Ovary (tissue), 9 donors: ENCODE data around the gene INVS. TPM values are rescaled to one million over a fixed set of nuclear protein-coding genes. Genes with fewer than 3 reads are reported as not detected.
A peak's percentile ranks its signal among the peaks of the same experiment; 100 is the strongest.

Source experiments
- DNase-seq, 5 donors: peaks; one replicate each; pipeline ENCODE4 v3.0.0-alpha.2; 2019 to 2020
- H3K27ac ChIP-seq, 2 donors: fragments of 200-600 bp; one replicate each; pipeline versions ENCODE4 v1.5.1 to v1.8.0; 2019 to 2022
- H3K27me3 ChIP-seq: fragments of 200-600 bp; one replicate; pipeline ENCODE4 v1.8.0; 2022
- H3K36me3 ChIP-seq: fragments of 200-600 bp; sonication (generic); one replicate; pipeline ENCODE4 v1.5.1; 2019
- H3K4me1 ChIP-seq: one replicate; pipeline ENCODE4 v1.8.1; 2013; ENCODE audit warnings: mild to moderate bottlenecking, moderate library complexity; ENCODE audit not compliant: insufficient read depth
- H3K4me3 ChIP-seq: fragments of 200-600 bp; sonication (generic); one replicate; pipeline ENCODE4 v1.5.1; 2017
- H3K9me3 ChIP-seq, 2 donors: fragments of 200-600 bp in 1 of 2; sonication (generic) in 1 of 2; one replicate each; pipeline versions ENCODE4 v1.5.1 to v1.8.1; 2013 to 2019; ENCODE audit warnings: mild to moderate bottlenecking in 1 of 2, moderate library complexity in 1 of 2
- EP300 ChIP-seq: sonication (generic); formaldehyde crosslinking; IDR thresholded peaks from one replicate; pipeline ENCODE4 v1.6.1; 2017; ENCODE audit warnings: antibody characterized with exemption
- POLR2A ChIP-seq: fragments of 450-650 bp; IDR thresholded peaks from one replicate; pipeline ENCODE4 v1.6.1; 2017; ENCODE audit warnings: antibody characterized with exemption, mild to moderate bottlenecking, moderate library complexity
- WGBS, 3 donors: extraction: QIAGEN DNeasy Blood & Tissue Kit in 1 of 3; methylation state at CpG; one replicate each; pipeline versions ENCODE4 v1.1.5 to v1.1.7; 2013 to 2017; 5-methylcytosine and 5-hydroxymethylcytosine counted together
- intact Hi-C, 4 donors: fragments of 100-400 bp; cut with DNase I; formaldehyde crosslinking; loops; one replicate each; pipeline versions ENCODE4 v1.11.0 to v1.15.1; 2022 to 2023
- polyA plus RNA-seq, 2 donors: library from polyadenylated mRNA; stranded (reverse); fragments of 200-250 nt in 1 of 2; fragments of 350-450 nt in 1 of 2; fragmentation: Illumina TruSeq in 1 of 2; extraction: RNeasy Lipid Tissue Mini Kit (QIAGEN cat#74804) in 1 of 2; gene quantifications; one replicate each; pipeline ENCODE4 v1.2.3, GENCODE V29; 2013 to 2014
- total RNA-seq, 7 donors: library from RNA; depleted of rRNA in 2 of 7; stranded (reverse); fragments of >200 nt in 2 of 7; fragmentation: NEBNext Ultra II Directional in 3 of 7; extraction: Animal tissue kit (Norgen Biotek cat#: 25700) in 3 of 7; gene quantifications; one replicate each; pipeline versions ENCODE4 v1.1.0 to v1.2.4, GENCODE V29; 2016 to 2023
- TF ChIP-seq, protein P1 (sequence below), 3 donors: fragments of 450-650 bp in 2 of 3; fragments of 200-600 bp in 1 of 3; IDR thresholded peaks; one replicate each; pipeline versions ENCODE4 v1.5.1 to v1.8.0; 2016 to 2022; ENCODE audit warnings: antibody characterized with exemption in 3 of 3, mild to moderate bottlenecking in 1 of 3
- donor health status: DM: no; HTN: no; CAD: no; lungs with moderate emphysema.
- donor health status: DM: no; HTN: no; CAD: no.
- donor health status: Bipolar disorder and iron deficiency.
- donor health status: DM: yes; HTN: yes; CAD: no.
- donor health status: DM: no; HTN: no; CAD: no.
- donor health status: DM: yes; HTN: yes; CAD: no.

Gene INVS
- total and polyA plus RNA-seq, 9 donors, result 7.7 to 28.4 (median 22.9) TPM

DNA sequence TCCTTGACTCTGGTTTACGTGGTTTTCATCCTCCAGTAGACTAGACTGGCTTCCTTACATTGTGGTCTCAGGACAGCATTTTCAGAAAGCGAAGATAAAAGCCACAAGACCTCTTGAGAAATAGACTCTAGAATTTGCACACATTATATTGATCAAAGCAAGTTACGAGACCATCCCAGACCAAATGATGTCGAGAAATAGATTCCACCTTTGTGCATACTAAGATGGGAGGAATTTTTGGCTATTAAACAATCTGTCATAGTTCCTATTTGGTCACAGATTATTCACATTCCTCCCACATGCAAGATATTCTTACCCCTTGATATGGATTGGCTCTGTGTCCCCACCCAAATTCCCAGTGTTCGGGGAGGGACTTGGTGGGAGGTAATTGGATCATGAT, 188.1 kb downstream of the INVS start:
- TF ChIP-seq, protein P1, sequence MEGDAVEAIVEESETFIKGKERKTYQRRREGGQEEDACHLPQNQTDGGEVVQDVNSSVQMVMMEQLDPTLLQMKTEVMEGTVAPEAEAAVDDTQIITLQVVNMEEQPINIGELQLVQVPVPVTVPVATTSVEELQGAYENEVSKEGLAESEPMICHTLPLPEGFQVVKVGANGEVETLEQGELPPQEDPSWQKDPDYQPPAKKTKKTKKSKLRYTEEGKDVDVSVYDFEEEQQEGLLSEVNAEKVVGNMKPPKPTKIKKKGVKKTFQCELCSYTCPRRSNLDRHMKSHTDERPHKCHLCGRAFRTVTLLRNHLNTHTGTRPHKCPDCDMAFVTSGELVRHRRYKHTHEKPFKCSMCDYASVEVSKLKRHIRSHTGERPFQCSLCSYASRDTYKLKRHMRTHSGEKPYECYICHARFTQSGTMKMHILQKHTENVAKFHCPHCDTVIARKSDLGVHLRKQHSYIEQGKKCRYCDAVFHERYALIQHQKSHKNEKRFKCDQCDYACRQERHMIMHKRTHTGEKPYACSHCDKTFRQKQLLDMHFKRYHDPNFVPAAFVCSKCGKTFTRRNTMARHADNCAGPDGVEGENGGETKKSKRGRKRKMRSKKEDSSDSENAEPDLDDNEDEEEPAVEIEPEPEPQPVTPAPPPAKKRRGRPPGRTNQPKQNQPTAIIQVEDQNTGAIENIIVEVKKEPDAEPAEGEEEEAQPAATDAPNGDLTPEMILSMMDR (IDR thresholded peaks at IDR 0.05), result no peak
- TF ChIP-seq POLR2A, result no peak
- TF ChIP-seq EP300, result no peak
- Histone ChIP-seq H3K4me3 (no peak overlapping the region), H3K9me3 (peaks cover 0 to 9% of the 10 kb centered on the region in 2 donors), H3K27me3 (no peaks in the 10 kb centered on the region), H3K27ac (no peak overlapping the region), H3K4me1 (no peaks in the 10 kb centered on the region), H3K36me3 (peaks cover 3% of the 10 kb centered on the region)
- DNase-seq, result no peak
- intact Hi-C loops, result no loop called here
- 95 to 98% (median 97%) methylated on average over 5 of the region's 5 CpGs for WGBS, 3 donors

DNA sequence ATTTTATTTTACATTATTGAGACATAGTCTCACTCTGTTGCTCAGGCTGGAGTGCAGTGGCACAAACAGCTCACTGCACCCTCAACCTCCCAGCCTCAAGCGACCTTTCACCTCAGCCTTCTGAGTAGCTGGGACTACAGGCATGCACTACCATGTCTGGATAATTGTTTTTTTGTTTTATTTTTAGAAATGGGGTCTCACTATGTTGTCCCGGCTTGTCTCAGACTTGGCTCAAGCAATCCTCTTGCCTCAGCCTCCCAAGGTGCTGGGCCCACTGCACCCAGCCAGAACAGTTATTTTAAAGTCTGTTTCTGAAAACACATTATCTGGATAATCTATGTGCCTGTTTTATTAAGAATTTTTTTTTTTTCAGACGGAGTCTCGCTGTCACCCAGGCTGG, 191.7 kb downstream of the INVS start:
- WGBS, 3 donors, result 96 to 98% (median 97%) methylated on average over 4 of the region's 4 CpGs
- H3K36me3 ChIP-seq, result peaks cover 3% of the 10 kb centered on the region
- no peaks in the 10 kb centered on the region for H3K27me3 ChIP-seq
- TF ChIP-seq EP300 (no peak), POLR2A (no peak)
- TF ChIP-seq, protein P1 (IDR thresholded peaks at IDR 0.05), result no peak
- no peak for DNase-seq
- H3K4me3 ChIP-seq, result no peak overlapping the region
- H3K9me3 ChIP-seq, result peaks cover 0 to 9% of the 10 kb centered on the region in 2 donors
- H3K27ac ChIP-seq, result no peak overlapping the region
- intact Hi-C loops, result no loop called here
- no peaks in the 10 kb centered on the region for H3K4me1 ChIP-seq

DNA sequence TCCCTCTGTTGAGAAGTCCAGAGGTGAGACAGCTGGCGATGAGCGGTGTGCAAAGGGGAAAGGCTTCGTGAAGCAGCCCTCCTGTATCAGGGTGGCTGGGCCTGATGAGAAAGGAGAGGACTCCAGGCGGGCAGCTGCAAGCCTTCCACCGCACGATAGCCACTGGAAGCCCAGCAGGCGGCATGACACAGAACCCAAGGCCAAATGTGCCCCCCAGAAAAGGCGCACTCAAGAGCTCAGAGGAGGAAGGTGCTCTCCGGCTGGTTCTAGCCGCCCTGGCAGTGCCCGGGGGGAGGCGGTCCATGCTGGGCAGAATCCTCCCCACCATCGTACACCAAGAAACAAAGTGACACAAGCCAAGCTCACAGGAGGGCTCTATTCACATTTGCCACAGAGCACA, 193.4 kb downstream of the INVS start:
- no peak overlapping the region for H3K27ac ChIP-seq
- intact Hi-C loops, result no loop called here
- WGBS, 3 donors, result 94 to 96% (median 95%) methylated on average over 13 of the region's 13 CpGs
- TF ChIP-seq, protein P1 (IDR thresholded peaks at IDR 0.05), result no peak
- TF ChIP-seq EP300 (no peak), POLR2A (no peak)
- H3K36me3 ChIP-seq, result peaks cover 3% of the 10 kb centered on the region
- peaks cover 0 to 8% of the 10 kb centered on the region in 2 donors for H3K9me3 ChIP-seq
- H3K4me1 ChIP-seq, result no peaks in the 10 kb centered on the region
- H3K4me3 ChIP-seq, result no peak overlapping the region
- no peak for DNase-seq
- no peaks in the 10 kb centered on the region for H3K27me3 ChIP-seq

DNA sequence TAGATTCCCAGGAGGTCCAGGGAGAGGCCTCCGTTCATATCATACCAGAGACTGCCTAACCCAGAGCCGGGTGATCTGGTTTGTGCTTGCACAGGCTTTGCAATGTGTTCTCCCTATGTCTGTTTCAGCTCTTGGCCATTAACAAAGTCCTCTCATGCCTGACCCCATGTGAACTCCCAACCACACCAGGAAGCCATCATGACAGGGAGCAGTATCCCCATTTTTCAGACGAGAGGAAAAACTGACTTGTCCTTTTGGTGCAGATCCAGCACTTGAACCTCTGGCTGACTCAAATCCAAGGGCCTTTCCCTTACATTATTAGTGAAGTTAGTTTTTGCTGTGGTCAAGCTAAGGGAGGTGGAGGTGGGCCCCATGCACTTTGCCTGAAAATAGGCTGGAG, 195.3 kb downstream of the INVS start:
- no peak for DNase-seq
- H3K36me3 ChIP-seq, result no peaks in the 10 kb centered on the region
- H3K4me3 ChIP-seq, result no peak overlapping the region
- intact Hi-C loops, result no loop called here
- H3K27ac ChIP-seq, result no peak overlapping the region
- TF ChIP-seq EP300, result no peak
- TF ChIP-seq, protein P1 (IDR thresholded peaks at IDR 0.05), result no peak
- TF ChIP-seq POLR2A, result no peak
- no peaks in the 10 kb centered on the region for H3K9me3 ChIP-seq
- WGBS, 3 donors, result 78 to 80% (median 79%) methylated on average over 3 of the region's 3 CpGs
- no peaks in the 10 kb centered on the region for H3K27me3 ChIP-seq
- H3K4me1 ChIP-seq, result no peaks in the 10 kb centered on the region

DNA sequence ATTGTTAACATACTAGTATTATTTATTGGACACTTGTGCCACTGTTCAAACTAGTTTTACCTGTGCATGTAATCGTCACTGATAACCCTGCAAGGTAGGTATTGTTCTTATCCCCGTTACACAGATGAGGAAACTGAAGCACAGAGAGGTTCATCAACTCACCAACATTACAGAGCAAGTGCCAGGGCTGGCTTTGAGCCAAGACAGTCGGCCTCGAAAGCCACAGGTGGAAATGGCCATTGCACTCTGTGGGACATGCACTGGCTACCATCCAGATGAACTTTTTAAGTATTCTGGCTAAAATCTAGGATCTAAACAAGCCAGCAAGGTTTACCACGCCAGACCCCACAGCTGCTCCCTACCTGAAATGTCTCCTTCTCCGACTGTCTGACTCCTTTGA, 195.8 kb downstream of the INVS start:
- TF ChIP-seq, protein P1 (IDR thresholded peaks at IDR 0.05), result no peak
- TF ChIP-seq EP300 (no peak), POLR2A (no peak)
- intact Hi-C loops, result no loop called here
- Histone ChIP-seq H3K4me1 (no peaks in the 10 kb centered on the region), H3K36me3 (no peaks in the 10 kb centered on the region), H3K9me3 (no peaks in the 10 kb centered on the region), H3K27ac (no peak overlapping the region), H3K4me3 (no peak overlapping the region), H3K27me3 (no peaks in the 10 kb centered on the region)
- 81 to 83% (median 82%) methylated on average over 6 of the region's 6 CpGs for WGBS, 3 donors
- DNase-seq, result peak in 1 of 5 donors; percentile 22
